Epithelial cell of esophagus (primary cell): Measurements from ENCODE around the gene SNIP1.
"Not testable (repeated sequence)": the region's sequence is repeated elsewhere in the genome, so short reads cannot be mapped to it uniquely, and the experiment has no call there.

Source experiments
- DNase-seq: peaks from one replicate; pipeline ENCODE4 v3.0.0; 2010; ENCODE audit warnings: low read depth
- H3K4me3 ChIP-seq: 2 replicates; pipeline ENCODE4 v1.5.1; 2011; ENCODE audit warnings: mild to moderate bottlenecking, low read length, control low read depth
- CTCF ChIP-seq: IDR thresholded peaks from 2 replicates; pipeline ENCODE4 v1.5.1; 2011; ENCODE audit warnings: low read depth, mild to moderate bottlenecking, low read length, control low read depth, inconsistent platforms; ENCODE audit not compliant: insufficient read depth; ENCODE audit errors: missing control alignments

Gene SNIP1

GRCh38 chr1:37537378-37537777 lies 16.7 kb downstream of the SNIP1 start:
- peak; percentile 91 for DNase-seq
- H3K4me3 ChIP-seq, result no peak overlapping the region
- no peak for TF ChIP-seq CTCF

GRCh38 chr1:37533317-37534093 lies 20.6 kb downstream of the SNIP1 start:
- TF ChIP-seq CTCF, result no peak
- H3K4me3 ChIP-seq, result no peak overlapping the region
- DNase-seq, result peak; percentile 27

GRCh38 chr1:37532418-37533156 lies 21.5 kb downstream of the SNIP1 start:
- not testable (repeated sequence) for DNase-seq, H3K4me3 ChIP-seq

GRCh38 chr1:37529888-37530287 lies 24.2 kb downstream of the SNIP1 start:
- DNase-seq, H3K4me3 ChIP-seq: not testable (repeated sequence)

- H3K4me3 ChIP-seq, result no peak overlapping the region
- DNase-seq, result no peak
- TF ChIP-seq CTCF, result no peak
Measured at GRCh38 chr1:37519613-37520012, 34.5 kb downstream of the SNIP1 start.

GRCh38 chr1:37518929-37519328 lies 35.2 kb downstream of the SNIP1 start:
- H3K4me3 ChIP-seq, DNase-seq: not testable (repeated sequence)

- H3K4me3 ChIP-seq, DNase-seq: not testable (repeated sequence)
Measured at GRCh38 chr1:37518241-37518640, 35.9 kb downstream of the SNIP1 start.

GRCh38 chr1:37517569-37517968 lies 36.5 kb downstream of the SNIP1 start:
- no peak overlapping the region for H3K4me3 ChIP-seq
- TF ChIP-seq CTCF, result no peak
- no peak for DNase-seq
